Limb (tissue), 2 donors: Measurements from ENCODE around the gene SH3RF2.
A peak's percentile ranks its signal among the peaks of the same experiment; 100 is the strongest.

Source experiments
- DNase-seq, 2 donors: peaks; one replicate each; pipeline ENCODE4 v3.0.0-alpha.2; 2016; ENCODE audit errors: extremely low spot score in 2 of 2

The SH3RF2 gene

DNA sequence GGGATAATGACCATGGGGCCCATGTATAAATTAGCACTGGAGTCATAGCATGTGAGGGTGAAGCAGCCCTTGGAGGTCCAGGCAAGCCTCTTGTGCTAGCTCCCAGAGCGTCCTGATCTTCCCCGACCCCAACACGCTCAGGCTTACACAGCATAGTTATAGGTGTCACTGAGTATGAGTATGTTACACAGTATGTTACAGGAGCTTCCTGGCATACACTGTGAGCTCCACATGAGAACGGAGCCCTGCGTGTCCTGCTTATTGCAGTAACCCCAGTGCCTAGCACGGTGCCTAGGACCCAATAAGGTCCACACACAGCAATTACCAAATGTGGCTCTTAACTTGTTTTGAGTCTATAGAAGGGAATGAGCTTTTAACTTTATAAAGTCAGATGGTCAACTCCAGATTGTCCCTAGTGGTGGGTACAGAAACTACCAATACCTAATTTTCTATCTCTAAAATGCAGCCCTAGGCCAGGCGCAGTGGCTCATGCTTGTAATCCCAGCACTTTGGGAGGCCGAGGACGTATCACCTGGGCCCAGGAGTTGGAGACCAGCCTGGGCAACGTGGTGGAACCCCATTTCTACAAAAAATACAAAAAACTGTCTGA is 104.9 kb downstream of the SH3RF2 start:
- DNase-seq: peak in 1 of 2 donors; percentile 12

DNA sequence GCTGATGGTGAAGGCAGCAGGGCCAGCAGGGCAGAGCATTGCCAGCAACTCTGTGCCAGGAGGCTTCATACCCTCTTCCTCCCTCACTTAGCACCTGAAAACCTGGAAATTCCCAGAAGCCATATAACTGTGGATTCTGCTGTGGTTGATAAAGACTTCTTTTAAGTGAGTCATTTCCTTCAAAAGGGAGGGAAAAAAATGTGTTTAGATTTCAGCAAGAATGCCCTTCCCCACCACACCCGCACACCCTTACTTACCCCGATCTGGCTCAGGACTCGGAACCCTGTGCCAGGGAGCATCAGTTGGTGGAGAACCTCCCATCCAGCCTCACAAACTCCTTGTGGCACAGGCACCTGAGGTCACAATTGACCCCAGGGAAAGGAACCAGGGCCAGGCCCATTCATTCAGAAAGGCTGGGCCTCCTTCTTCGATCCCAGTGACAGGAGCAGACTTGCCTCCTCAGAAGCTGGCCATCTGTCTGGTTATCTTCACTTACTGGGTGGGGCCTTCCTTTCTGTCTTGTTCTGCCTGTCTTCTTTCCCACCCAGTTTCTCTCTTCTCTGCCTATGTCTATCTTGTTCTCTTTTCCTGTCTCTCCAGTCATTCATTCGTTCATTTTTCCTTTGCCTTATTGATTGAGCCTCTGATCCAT is 106.4 kb downstream of the SH3RF2 start:
- no peak for DNase-seq

DNA sequence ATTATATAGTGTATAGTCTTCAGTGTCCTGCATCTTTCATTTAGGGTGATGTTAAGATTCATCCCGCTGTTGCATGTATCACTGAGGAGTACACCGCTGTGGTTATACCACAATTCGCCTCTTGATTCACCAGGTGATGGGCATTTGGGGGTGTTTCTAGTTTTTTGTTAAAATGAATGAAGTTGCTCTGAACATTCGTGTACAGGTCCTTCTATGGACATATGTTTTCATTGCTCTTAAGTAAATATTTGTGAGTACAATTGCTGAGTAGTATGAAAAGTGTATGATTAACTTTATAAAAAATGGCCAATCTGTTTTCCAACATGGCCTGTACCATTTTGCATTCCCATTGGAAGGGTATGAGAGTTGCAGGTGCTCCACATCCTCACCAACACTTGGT is 107.3 kb downstream of the SH3RF2 start:
- no peak for DNase-seq

DNA sequence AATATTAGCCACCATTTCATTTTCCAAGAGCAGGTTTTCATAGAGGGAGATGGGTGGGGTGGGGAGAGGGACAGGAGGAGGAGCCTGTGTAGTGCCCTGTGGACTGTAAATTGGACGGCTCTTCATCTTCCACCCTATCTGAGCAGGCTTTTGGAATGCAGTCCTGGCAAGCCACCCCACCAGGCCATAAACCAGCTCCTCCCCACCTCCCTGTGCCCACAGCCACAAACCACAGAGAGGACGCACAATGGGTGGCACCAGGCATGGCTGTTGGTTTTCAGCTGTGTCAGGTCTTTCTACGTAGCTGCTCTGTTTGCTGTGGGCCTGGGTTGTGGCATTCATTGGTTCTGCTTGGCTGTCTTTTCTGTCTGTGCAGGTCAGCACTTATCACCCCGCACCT is 111.0 kb downstream of the SH3RF2 start:
- DNase-seq: no peak

DNA sequence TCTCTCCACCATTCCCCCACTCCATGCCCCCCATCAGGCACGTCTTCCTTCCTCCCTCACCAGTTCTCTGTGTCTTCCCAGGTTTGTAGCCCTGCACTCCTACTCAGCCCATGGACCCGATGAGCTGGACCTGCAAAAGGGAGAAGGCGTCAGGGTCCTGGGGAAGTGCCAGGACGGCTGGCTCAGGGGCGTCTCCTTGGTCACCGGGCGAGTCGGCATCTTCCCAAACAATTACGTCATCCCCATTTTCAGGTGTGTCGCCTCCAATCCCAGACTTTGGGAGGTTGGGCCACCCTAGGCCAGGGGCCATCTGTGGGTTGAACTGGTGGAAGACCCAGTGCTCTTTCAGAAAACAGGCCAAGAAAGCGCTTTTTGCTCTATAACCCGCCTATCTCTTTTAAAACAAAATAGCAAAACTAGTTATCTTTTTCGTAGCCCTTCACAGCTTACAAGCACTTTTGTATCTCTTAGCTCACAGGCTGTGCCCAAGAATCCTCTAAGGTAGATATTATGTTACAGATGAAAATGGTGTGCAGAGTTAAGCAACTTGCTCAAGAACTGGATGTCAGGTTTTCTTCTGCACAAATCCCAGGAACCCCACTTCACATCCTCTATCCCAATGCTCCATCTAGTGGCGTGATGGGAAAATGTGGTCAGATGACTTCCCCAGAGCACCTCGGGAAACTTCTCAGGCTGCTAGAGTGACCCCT is 112.8 kb downstream of the SH3RF2 start:
- peak; percentile 74 for DNase-seq

DNA sequence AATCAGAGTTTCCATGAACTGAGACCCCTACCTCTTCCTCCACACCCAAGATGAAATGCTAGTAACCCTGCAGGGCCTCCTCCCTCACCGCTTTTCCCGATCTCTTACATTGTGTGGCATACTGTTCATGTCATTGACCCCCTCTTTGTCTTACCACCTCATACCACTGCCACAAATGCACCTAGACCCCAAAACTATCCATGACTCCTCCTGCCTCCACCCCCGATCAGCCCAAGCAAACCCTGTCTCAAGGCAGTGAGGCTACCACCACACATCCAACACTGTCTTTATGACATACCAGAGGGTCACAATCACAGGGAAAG is 113.3 kb downstream of the SH3RF2 start:
- DNase-seq: no peak

DNA sequence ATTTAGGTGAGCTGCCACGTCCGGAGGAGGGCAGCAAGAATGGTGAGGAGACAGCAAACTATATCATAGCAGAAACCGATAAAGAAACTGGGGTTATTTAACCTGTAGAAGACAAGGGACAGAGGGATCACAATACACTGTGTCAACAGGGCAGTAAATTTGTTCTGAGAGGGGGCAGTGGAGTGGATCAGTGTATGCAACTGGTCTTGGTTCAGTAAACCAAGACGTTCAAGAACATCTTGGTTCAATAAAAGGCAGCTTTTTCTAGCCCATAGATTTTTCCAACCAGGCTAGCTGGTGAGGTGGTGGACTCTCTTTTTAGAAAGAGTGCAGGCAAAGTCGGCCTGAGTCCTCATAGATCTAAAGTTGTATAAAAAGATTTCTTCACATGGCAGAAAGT is 113.7 kb downstream of the SH3RF2 start:
- no peak for DNase-seq

DNA sequence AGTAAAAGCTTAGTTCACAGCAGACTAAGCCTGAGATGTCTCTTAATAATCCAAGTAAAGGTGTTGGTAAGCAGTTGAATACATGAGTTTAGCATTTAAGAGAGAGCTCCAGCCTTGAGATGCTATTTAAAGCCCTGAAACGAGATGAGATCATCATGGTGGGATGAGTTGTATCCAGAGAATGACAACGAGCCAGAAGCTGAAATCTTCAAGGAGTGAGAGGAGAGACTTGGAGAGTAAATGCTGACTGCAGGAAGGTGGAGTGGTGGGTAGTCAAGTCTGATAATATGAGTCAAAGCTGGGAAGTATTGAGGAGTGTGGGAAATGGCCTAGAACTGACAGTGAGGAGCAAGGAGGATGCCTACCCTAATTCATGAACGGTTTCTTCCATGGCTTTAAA is 115.3 kb downstream of the SH3RF2 start:
- DNase-seq: no peak

DNA sequence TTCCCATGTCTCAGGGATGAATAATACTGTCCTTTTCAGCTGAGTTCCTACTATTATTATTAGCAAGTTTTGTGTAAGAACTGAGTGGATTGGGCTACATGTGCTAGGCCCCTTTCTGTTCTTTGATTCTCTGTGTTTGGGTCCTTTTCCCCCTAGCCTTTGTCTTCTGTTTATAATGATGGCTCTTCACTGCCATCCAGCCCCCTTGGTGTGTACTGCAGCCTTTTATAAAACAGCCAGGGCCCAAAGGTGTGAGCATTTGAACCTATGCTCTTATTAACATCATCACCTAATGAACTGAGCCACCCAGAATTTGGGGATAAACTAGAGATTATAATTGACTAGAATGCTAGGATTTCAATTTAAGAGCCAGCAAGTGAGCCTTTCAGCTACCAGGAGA is 116.4 kb downstream of the SH3RF2 start:
- DNase-seq: no peak

DNA sequence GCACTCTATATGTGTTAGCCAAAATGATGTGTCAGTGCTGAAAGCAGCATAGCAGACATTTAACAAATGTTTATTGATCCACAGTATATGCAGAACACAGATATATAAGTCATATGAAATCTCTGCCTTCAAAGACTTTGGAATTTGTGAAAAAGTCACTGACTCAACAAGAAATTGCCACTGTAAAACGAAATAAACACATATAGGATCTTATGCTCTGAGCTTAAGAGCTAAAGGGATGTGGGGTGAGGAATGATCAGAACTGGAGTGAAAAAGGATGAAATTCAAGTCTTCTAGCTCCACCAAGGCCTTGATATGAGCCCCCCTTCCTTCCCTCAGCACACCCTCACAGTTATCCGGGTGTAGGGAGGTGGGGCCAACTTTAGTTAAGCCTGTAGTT is 119.1 kb downstream of the SH3RF2 start:
- no peak for DNase-seq

DNA sequence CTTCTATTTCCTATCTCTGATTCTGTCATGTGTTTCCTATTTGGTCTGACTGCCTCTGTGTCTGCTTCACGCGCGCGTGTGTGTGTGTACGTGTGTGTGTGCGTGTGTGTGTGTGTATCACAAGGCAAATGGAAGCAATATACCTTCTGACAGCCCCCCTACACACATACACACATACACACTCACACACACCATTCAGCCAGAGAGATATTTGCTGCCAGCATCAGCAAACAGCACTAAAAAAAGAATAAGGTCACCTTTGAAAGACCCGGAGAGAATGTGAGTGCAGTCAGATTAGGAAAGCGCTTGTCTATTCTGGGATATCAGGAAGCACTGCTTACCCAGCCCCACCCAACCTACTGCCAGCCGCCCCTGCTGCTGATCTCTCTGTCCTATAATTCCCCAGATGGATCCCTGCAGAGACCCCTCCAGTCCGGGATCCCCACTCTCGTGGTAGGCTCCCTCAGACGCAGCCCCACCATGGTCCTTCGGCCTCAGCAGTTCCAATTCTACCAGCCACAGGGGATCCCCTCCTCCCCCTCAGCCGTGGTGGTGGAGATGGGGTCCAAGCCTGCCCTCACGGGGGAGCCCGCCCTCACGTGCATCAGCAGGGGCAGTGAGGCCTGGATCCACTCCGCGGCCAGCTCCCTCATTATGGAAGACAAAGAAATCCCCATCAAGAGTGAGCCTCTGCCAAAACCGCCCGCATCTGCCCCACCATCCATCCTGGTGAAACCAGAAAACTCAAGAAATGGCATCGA is 123.3 kb downstream of the SH3RF2 start:
- peak; percentile 19 to 50 for DNase-seq

DNA sequence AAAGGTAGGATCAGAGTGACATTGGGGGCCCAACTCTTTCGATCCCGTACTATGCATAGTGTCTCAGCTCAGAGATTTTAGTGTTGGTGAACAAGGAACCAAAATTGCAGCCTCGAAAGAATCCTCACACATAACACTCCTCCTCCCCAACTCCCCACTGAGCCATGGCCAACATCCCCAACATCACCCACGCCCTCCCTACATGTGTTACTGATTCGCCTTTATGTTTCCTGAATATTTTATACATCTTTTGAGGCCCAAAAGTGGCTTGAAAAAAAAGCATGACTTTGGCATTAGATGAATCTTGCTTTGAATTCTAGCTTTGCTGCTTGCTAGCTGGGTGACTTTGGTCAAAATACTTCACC is 123.8 kb downstream of the SH3RF2 start:
- no peak for DNase-seq

DNA sequence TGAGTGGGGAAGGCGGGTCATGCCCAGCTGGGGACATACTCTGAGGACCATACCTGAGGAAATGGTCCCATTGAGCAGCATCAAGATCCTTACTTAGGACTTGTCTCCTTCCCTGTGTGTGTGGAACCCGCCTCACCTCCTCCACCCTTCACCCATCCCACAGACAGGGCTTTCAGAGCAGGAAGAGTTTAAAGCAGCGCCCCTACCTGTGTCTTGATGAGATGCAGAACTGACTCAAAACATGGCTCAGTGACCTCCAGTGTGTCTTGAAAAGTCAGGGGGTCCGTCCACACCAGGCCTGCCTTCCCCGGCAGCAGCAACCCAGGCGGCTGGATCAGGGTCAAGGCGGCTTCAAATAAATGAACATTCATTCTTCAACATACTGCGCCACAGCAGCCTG is 130.6 kb downstream of the SH3RF2 start:
- DNase-seq: no peak

DNA sequence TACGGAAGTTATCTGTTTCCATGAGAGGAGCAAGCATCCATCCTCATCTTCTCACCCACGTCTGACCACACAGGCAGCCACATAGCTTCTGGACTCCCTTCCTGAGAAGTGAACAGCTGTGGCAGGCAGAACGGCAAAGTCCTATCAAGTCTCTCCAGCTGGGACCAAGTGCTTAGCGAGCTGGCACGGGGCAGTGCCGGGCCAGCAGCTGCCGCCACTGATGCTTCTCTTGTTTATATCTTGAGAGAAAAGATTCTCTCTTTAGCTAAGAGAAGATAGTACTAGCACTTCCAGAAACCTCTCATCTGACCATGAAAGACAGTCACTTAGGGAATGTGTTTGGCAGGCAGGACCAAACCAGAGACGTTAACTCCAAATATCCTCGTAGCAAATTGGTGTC is 131.8 kb downstream of the SH3RF2 start:
- peak; percentile 57 to 82 for DNase-seq

DNA sequence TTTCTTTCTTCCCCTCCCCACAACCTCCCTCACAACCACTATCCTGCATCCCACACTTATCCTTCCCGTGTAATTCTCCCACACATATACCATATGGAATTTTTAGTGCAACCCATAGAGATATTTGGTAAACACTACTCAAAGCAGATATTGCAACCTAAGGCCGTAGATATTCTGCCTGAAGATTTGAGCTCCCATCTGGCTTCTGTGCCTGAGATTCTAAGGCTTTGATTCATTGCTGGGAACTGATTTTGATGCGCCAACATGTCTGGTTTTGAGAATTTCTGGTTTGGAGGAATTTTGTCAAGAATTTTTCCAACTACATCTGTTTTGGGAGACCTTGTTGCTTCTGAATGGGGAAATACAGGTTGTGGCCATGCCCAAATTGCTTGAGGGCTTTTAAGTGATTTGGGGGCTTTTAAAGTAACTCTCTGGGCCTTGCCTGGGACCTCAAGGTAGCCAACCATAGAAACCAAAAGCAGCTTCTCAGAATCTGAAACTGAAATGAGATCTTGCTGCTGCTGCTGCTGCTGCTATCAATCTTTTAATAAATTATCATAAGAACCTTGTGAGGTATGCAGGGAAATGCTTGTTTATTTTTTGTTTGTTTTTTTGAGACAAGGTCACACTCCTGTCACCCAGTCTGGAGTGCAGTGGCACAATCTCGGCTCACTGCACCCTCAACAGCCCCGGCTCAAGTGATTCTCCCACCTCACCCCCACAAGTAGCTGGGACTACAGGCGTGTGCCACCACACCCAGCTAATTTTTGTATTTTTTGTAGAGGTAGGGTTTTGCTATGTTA is 132.8 kb downstream of the SH3RF2 start:
- no peak for DNase-seq

DNA sequence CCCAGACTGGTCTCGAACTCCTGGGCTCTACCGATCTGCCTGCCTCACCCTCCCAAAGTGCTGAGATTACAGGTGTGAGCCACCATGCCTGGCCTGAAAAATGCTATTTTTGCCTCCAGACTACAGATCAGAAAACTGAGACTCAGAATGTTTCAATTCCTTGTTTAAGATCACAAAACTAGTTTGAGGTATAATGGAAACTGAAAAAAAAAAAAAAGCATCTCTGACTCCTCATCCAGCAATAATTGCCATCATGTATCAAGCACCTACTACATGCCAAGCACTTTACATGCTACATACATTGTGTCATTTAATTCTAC is 133.4 kb downstream of the SH3RF2 start:
- DNase-seq: no peak

DNA sequence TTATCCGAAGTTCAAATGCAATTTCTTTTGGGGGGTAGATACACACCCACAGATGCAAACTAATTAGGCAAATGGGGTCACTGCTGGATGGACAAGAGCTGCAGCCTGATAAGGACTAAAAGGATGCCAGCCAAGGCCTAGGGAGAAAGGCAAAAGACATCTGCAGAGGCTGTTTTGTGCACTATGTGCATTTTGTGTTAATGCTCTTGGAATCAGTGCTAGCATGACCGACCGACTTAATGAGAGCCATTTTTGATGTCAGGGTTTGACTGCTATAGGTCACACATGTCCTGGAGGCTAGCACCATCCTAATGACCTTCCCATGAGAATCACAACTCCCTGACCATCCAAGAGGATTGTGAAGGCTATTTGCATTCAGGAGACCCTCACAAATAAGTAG is 134.4 kb downstream of the SH3RF2 start:
- no peak for DNase-seq

DNA sequence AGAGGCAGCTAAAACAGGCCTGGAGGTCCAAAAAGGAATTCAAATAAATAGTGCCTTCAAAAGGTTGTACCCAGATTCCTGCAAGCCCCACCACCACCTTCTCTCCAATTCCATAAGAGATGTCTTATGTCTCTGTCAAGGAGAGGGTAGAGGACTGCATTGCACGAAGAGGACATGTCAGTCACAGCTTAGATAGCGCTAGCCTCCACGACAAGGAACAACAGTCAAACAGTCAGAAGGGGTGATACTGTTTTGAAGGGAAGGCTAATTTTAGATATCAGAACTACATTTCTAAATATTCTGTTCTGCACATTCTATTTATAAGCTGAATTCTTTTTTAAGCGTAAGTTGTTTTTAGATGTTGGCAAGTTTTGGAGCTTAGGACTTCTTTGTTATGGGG is 134.8 kb downstream of the SH3RF2 start:
- no peak for DNase-seq

DNA sequence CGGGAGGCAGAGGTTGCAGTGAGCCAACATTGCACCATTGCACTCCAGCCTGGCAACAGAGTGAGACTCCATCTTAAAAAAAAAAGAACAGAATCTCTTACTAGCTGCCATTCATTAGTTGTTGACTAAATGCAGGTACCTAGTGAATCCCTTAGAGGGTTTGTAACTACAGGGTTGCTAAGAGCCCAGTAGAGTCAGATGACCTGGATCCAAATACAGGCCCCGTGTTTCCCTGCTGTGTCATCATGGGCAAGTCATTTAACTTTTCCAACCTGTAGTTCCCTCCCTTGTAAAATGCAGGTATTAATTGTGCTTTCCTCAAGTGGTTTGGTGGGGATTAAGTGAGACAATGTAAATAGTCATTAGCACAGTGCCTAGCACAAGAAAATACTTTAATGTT is 136.2 kb downstream of the SH3RF2 start:
- no peak for DNase-seq

DNA sequence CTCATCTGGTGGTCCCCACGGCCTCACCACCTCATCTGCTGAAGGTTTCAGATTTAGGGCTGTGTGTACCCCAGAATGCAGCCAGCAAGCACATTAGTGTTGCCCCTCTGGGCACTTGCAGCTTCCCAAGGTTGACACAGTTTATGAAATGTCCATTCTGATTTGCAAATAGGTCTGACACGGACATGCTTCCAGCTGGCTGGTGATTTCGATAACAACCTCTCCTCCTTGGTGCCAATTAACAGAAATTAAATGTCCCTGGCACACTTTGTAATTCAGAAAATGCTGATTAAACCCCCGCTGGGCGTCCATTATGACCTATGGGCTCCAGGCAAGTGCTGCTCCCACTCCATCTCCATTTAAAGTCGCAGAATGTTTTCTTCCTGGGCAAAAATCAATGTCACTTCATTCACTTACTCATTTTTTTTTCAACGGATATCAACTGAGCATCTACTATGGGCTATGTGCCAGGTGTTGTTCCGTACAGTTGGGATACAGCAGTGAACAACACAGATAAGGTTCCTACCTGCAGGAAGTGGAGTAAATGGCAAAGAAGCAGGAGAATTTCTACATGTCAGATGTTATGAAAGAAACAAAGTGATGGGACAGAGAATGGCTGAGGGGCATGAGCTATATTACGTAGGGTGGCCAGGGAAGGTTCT is 137.0 kb downstream of the SH3RF2 start:
- DNase-seq: no peak

DNA sequence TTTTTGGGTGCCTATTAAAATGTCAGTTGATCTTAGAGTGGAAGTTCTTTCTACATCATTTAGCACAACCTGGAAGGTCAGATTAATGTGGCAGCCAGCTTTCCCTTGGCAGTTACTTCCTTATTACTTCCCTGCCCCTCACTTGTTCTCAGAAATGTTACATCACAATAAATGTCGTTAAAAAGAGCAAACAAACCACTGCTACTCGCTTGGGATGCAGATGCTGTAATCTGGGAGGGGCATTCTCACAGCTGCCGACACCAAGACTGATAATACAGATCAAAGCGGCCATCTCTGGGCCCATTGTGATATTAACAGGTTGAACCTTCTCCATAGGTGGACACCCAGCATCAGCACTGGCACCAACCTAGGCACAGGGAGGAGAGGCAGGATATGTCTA is 139.7 kb downstream of the SH3RF2 start:
- DNase-seq: no peak
